GM20000 (cell line): ENCODE results near the gene SNX13.

Experiments used
- DNase-seq: peaks from one replicate; pipeline ENCODE4 v3.0.0; 2012; ENCODE audit warnings: low spot score
- TF ChIP-seq, protein P1 (sequence below): IDR thresholded peaks from 2 replicates; pipeline ENCODE4 v1.5.1; 2012; ENCODE audit warnings: mild to moderate bottlenecking, control low read depth; ENCODE audit errors: extremely low read depth, missing control alignments

The SNX13 gene

DNA sequence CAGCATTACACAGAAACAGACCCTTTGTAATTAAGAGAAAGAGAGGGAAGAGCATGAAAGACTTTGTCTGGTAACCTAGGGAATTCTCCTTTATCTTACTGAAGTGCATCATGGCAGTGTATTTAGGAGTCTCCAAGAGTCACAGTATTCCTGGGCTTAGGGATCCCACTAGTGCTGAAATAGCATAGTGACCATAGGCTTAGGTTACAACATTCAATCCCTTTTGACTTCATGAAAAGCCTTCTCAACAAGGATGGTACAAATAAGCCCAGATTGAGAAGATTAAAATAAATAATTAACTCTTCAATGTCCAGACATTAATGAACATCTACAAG lies 76.5 kb downstream of the SNX13 start:
- TF ChIP-seq, protein P1, sequence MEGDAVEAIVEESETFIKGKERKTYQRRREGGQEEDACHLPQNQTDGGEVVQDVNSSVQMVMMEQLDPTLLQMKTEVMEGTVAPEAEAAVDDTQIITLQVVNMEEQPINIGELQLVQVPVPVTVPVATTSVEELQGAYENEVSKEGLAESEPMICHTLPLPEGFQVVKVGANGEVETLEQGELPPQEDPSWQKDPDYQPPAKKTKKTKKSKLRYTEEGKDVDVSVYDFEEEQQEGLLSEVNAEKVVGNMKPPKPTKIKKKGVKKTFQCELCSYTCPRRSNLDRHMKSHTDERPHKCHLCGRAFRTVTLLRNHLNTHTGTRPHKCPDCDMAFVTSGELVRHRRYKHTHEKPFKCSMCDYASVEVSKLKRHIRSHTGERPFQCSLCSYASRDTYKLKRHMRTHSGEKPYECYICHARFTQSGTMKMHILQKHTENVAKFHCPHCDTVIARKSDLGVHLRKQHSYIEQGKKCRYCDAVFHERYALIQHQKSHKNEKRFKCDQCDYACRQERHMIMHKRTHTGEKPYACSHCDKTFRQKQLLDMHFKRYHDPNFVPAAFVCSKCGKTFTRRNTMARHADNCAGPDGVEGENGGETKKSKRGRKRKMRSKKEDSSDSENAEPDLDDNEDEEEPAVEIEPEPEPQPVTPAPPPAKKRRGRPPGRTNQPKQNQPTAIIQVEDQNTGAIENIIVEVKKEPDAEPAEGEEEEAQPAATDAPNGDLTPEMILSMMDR = no peak
- no peak for DNase-seq

DNA sequence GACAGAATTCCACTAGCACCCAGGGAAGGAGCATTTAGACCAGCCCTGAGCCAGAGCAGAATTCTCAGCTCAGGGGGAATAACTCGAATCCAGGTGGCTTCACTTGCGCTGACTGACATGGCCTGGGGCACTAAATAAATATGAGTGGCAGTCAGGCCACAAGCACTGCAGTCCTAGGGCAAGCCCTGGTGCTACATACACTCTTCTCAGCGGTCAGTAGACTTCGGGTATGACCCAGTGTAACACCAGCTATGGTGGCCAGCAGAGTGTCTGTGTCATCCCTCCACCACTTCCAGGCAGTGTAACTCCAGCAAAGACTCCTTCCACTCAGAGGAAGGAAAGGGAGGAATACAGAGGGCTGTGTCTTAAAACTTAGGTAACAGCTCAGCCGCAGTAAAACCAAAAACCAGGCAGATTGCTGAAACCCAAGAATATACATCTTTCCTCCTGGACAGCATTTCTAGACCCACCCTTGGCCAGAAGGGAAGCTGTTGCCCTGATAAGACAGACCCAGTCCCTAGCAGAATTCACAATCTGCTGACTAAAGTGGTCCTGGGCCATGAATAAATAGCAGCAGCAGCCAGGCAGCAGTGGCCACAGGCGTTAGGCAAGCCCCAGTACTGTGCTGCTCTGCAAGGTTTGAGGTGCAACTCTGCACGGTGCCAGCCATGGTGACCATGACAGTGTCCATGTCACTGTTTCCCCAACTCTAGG lies 77.0 kb downstream of the SNX13 start:
- TF ChIP-seq, protein P1 = no peak
- DNase-seq = no peak

DNA sequence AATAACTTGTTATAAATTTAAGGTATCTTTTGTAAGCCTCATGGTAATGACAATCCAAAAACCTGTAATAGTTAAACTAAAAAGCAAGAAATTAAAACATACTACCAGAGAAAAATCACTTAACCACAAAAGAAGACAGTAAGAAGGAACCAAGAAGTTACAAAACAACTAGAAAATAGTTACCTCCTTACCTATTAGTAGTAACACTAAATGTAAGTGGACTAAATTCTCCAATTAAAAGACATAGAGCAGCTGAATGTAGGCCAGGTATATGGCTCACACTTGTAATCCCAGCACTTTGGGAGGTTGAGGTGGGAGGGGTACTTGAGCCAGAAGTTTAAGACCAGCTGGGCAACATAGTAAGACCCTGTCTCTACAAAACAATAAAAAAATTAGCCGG lies 84.0 kb downstream of the SNX13 start:
- no peak for DNase-seq
- TF ChIP-seq, protein P1 = no peak

DNA sequence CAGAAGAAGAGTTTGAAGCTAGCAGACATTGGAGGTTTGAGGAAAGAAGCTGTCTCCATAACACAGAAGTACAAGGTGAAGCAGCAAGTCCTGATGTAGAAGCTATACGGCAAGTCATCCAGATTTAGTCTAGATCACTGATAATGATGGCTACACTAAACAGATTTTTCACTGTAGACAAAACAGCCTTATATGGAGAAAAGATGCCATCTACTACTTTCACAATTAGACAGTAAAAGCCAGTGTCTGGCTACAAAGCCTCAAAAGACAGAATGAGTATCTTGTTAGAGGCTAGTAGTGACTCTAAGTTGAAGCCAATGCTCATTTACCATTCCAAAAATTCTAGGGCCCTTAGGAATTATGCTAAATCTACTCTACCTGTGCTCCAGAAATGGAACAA lies 85.1 kb downstream of the SNX13 start:
- TF ChIP-seq, protein P1 = no peak
- no peak for DNase-seq

DNA sequence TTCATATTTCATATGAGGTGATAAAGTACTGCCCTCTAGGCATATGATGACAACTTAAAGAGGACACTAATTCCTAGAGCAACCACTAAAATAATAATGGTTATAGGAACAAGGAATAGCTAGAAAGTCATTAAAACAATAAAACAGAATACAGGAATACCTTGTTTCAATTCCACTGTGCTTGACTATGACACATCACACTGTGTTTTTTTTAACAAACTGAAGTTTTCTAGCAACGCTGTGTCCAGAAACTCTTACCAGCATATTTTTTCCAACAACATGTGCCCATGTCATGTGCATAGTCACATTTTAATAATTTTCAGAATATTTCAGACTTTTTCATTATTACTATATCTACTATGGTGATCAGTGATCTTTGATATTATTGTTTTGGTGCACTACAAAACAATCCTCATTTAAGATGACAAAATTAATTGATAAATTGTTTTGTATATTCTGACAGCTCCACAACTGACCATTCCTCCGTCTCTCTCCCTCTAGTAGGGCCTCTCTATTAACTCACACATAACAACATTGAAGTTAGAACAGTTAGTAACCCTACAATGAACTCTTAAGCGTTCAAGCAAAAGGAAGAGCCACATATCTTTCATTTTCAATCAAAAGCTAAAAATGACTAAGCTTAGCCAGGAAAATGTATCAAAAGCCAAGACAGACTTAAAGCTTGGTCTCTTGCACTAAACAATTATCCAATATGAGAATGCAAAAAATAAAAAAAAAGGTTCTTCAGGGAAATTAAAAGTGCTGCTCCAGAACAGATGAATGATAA lies 85.8 kb downstream of the SNX13 start:
- TF ChIP-seq, protein P1 = no peak
- DNase-seq = peak; percentile 3

DNA sequence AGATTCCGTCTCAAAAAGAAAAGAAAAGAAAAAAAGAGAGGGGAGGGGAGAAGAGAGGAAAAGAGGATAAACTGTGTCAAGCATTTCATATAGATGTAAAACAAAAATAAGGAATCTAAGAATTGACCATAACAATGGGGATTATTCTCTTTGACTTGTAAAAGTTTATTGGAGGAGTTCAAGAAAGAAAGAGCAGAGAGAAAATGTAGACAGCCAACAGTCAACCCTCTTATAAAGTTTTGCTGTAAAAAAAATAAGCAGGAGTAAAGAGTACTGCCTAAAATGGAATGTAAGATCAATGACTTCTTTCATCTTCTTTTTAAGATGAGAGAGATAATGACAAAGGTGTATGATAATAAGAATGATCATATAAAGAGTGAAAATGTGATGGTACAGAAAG lies 87.9 kb downstream of the SNX13 start:
- DNase-seq = no peak

DNA sequence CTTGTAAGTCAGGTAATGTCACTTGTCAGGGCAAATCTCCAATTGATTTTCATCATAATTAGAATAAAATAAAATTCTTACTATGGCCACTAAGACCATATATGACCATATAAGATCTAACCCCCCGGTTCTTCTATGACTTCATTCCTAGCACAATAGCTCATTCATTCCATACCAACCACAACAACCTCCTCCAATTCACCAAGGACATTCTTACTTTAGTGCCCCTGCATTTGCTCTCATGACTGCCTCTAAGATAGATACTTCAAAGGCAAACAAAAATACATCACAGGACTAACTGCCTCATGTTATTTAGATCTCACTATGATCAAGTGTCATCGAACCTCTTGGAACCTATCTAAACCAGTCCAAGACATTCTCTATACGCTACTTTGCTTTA lies 90.8 kb downstream of the SNX13 start:
- DNase-seq = no peak

More for the DNA sequence above, 87.9 kb downstream of the SNX13 start:
- TF ChIP-seq, protein P1 = no peak

More for the DNA sequence above, 90.8 kb downstream of the SNX13 start:
- TF ChIP-seq, protein P1 = no peak
